ENCODE results near the gene ADSS2.
"Not testable (repeated sequence)": the region's sequence is repeated elsewhere in the genome, so short reads cannot be mapped to it uniquely, and the experiment has no call there.

Gene ADSS2

GRCh38 chr1:244451539-244451950 lies at the start of gene ADSS2:
ADSS2 (minus strand) TSS chr1:244451909; CDS start chr1:244451817, 92 bp downstream.
- DNase-seq = no peak

GRCh38 chr1:244500515-244500914 lies 48.8 kb upstream of the ADSS2 start:
- DNase-seq = not testable (repeated sequence)

DNA sequence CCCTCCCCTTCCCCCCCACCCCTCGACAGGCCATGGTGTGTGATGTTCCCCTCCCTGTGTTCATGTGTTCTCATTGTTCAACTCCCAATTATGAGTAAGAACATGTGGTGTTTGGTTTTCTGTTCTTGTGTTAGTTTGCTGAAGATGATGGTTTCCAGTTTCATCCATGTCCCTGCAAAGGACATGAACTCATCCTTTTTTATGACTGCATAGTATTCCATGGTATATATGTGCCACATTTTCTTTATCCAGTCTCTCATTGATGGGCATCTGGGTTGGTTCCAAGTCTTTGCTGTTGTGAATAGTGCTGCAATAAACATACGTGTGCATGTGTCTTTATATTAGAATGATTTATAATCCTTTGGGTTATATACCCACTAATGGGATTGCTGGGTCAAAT lies 47.8 kb upstream of the ADSS2 start:
- not testable (repeated sequence) for DNase-seq

- no peak for DNase-seq
Measured at GRCh38 chr1:244497805-244498204, 46.1 kb upstream of the ADSS2 start.

- no peak for DNase-seq
Measured at GRCh38 chr1:244496186-244496585, 44.5 kb upstream of the ADSS2 start.

DNA sequence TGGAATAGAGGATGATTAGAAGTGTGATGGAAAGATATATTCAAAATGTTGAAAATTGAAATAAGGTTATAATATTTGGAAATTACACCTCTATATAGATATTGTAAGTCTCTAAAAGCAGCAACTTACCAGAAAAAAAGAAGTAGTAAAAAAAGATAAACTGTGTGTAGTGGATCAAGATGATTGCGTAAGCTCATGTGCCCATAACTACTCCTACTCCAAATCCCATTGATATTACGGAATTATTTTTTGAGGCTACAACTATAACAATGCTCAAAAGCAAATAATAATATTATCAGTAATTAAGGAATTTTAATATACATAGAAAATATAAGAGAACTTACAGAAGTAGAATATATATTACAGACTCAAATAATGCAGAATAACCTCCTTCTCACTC lies 42.9 kb upstream of the ADSS2 start:
- DNase-seq = no peak

DNA sequence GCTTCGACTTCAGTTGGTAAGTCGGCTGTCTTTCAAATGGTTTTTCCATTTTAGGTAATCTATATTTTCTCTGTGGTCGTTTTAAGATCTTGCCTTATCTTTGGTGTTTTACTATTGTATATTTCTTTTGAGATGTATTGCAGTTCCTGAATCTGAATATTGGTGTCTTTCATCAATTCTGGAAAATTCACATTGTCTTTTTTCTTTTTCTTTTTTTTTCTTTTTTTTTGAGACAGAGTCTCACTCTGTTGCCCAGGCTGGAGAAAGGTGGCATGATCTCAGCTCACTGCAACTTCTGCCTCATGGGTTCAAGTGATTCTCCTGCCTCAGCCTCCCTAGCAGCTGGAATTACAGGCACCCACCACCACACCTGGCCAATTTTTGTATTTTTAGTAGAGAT lies 33.3 kb upstream of the ADSS2 start:
- DNase-seq = not testable (repeated sequence)

DNA sequence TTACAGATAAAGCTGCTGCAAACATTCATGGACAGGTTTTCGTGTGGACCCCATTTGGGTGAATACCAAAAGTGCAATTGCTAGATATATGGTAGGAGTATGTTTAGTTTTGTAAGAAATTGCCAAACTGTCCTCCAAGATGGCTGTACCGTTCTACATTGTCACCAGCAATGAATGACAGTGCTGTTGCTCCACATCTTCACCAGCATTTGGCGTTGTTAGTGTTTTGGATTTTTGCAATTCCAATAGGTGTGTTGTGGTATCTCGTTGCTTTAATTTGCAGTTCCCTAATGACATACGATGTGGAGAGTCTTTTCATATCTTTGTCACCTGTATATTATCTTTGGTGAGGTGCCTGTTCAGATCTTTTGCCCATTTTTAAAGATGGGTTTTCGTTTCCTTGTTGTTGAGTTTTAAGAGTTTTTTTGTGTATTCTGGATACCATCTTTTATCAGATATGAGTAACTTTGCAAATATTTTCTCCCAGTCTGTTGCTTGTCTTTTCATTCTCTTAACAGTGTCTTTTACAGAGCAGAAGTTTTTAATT lies 21.4 kb upstream of the ADSS2 start:
- no peak for DNase-seq

DNA sequence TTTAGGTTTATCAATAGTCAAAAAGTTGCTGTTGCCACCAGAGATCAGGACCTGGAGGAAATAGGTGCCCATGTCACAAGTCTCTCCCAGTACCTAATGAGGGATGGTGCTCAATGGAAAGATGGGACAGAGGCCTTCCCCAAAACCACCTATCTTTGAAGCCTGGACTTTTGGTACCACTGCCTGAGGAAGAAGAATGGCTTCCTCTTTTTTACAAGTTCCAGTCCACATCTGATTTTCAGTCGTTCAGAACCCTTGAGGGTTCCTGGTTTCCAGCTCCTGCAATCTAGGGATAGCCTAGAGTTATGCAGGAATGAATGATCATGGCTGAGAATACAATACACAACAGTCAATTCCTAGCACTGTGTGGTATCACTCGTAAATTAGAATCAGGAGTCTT lies 15.0 kb upstream of the ADSS2 start:
- DNase-seq = no peak

DNA sequence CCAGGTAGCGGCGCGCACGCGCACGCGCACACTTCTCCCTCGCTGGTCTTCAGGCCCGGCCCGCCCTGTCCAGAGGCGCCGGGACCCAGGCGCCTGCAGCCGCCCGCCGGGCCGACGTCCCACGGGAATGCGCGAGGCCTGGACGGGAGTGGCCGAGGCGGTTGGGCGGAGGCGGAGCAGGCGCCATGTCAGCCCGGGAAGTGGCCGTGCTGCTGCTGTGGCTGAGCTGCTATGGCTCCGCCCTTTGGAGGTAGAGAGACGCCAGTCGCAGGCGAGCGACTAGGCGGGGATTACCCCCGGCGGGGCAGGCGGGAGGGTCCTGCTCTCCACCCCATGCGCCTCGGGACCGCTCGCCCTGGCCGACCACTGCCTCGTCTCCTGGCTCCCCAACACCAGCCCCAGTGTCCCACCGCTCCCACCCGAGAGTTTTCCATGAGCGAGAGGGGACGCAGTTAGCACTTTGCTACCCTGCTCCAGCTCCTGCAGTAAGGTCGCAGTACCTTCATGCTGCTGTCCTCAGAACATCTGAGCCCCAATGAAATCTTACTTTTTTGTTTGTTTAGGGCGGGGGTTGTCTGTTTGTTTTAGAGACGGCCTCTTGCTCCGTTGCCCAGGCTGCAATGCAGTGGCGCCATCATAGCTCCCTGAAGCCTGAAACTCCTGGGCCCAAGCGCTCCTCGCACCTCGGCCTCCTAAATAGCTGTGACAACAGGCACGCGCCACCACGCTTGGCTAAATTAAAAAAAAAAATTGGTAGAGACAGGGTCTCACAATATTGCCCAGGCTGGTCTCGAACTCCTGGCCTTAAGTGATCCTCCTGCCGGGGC lies 9.7 kb upstream of the ADSS2 start, which contains the start of gene CATSPERE:
Gene CATSPERE, plus strand, starts transcription at position 29 of the 827 bp plus-strand sequence. Its CDS starts 157 bp downstream, at position 186.
- peak; percentile 89 for DNase-seq

- no peak for DNase-seq
Measured at GRCh38 chr1:244460197-244460596, 8.5 kb upstream of the ADSS2 start.

- no peak for DNase-seq
Measured at GRCh38 chr1:244458781-244459180, 7.1 kb upstream of the ADSS2 start.

DNA sequence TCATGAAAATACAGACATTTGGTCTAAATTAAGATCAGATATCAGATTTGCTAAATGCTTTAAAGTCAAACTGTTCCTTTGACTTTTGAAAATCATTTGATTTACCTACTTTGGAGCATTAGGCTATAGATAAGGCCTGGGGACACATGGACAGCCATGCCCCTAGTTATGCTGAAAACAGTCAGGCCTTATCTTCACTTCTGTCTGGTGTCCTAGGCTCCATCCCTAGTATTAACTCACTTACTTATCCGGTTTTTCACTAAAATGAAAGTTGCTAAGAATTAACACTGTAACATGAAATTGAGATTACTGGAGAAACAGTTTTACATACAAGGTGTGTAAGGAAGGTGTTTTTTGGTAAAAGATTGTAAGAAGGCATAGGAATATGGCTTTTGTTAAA lies 4.9 kb upstream of the ADSS2 start:
- no peak for DNase-seq

DNA sequence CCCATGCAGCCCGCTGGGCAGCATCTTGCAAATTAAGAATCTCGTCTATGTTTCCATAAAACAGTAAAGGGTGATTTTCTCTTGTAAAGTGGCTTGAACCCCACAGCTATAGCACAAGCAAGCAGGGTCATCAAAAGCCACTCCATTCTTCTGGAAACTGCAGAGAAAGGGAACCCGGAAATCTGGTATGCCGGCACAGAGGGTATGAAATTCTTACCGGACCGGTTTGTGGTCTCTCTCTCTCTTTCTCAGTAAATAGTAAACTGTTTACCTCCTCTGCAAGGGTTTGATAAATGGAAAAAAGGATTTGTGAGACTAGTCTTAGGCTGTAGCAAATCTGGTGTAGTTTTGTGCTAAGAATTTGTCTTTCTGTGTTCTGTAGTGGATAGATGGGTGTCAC lies 2.7 kb upstream of the ADSS2 start:
- no peak for DNase-seq

GRCh38 chr1:244451951-244452795 lies 464 bp upstream of the ADSS2 start:
- peak; percentile 99 for DNase-seq

DNA sequence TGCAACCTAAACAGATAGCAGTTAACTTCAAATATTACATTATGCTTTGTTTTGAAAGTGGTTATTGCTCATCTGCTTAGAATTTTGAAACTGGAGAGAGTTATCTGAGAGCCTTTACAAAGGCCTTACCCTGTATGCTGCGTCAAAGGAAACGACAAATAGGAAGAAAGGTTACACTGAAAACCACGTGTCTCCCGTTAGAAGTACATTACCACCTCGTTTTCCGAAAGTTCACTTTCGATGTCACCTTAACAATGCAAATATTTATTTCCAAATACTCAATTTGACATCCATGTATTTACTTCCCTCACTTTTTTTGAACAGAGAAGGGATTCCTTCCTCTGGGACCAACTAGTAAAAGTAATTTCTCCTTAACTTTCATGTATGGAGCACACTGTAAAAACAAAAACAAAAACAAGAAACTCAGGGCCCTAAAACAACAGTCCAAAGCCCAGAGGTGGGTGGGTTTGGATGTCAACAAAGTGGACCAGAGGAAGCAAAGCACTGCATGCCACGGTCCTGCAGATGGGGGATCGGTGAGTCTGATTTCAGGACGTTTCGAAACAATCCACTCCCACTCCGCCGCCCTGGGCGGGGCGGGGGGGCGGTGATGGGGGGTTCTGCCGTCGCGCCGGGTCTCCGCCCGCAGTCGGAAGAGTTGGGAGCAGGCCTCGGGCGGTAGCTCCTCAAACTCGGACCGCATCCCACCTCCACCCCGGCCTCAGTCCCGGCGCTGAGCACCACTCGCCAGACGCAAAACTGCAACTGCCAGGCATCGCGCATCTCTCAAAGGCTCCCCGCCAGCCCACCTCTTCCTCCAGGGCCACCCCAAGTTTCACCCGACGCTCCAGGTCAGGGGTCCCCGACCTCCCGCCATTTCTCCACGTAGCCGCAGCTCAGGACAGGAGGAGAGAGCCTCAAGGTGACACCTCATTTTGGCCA lies 841 bp downstream of the ADSS2 start:
- peak; percentile 78 for DNase-seq

DNA sequence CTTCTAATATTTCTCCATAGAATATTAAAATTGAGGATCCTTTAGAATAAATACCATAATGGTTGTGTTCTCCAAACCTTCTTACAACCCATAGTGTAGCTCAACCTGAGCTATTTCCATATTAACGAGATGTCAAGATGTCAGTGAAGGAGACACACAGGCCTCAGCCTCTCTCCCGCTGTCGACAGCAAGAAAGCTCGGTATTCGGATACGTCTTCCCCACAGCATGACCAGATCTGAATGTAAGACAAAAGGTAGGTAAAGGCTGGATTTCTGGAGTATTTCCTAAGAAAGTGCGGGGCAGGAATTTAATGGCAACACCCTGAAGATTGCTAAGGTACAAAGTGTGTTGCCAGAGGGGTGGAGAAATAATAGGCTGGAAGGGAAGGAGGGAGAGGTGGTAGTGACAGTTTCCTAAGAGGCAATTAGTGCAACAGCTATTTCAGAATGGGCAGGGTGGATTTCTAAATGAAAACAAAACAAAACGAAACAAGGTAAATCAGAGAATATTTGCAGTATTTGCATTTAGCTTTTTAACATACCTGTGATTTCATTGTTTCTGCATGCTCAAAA lies 1.7 kb downstream of the ADSS2 start:
- DNase-seq = no peak

- DNase-seq = no peak
Measured at GRCh38 chr1:244448279-244449036, 3.3 kb downstream of the ADSS2 start.

GRCh38 chr1:244447552-244447951 lies 4.2 kb downstream of the ADSS2 start:
- no peak for DNase-seq

GRCh38 chr1:244447024-244447423 lies 4.7 kb downstream of the ADSS2 start:
- no peak for DNase-seq

All from left hindlimb (tissue), 1 donor.